RPMI7951 (cell line): ENCODE data around the gene SLC6A13. TPM values are rescaled to one million over a fixed set of nuclear protein-coding genes. Genes with fewer than 3 reads are reported as not detected.
"Not testable (repeated sequence)": the region's sequence is repeated elsewhere in the genome, so short reads cannot be mapped to it uniquely, and the experiment has no call there.

ENCODE experiments used
- DNase-seq: peaks from one replicate; pipeline ENCODE4 v3.0.0-alpha.2; 2012; ENCODE audit warnings: low read depth
- total RNA-seq: library from RNA; depleted of rRNA; stranded (reverse); fragments of >200 nt; shearing (Covaris generic); gene quantifications from 2 replicates; pipeline ENCODE4 v1.2.3, GENCODE V29; 2014; rRNA removed

Gene SLC6A13
- total RNA-seq = 0.36 TPM in 1 of 2 replicates, not detected in the other

GRCh38 chr12:262817-263216 lies at the start of gene SLC6A13:
Gene SLC6A13 (minus strand): TSS chr12:262836. CDS start chr12:260052, 2,784 bp downstream.
- no peak for DNase-seq

- DNase-seq = no peak
Observed at GRCh38 chr12:308511-308910, 45.9 kb upstream of the SLC6A13 start.

- DNase-seq = no peak
Observed at GRCh38 chr12:307406-307805, 44.8 kb upstream of the SLC6A13 start.

GRCh38 chr12:304805-305204 lies 42.2 kb upstream of the SLC6A13 start:
- DNase-seq = peak; percentile 4

GRCh38 chr12:302766-303165 lies 40.1 kb upstream of the SLC6A13 start:
- not testable (repeated sequence) for DNase-seq

- DNase-seq = not testable (repeated sequence)
Observed at GRCh38 chr12:300166-300565, 37.5 kb upstream of the SLC6A13 start.

- not testable (repeated sequence) for DNase-seq
Observed at GRCh38 chr12:299511-299910, 36.9 kb upstream of the SLC6A13 start.

GRCh38 chr12:298059-298458 lies 35.4 kb upstream of the SLC6A13 start:
- DNase-seq = not testable (repeated sequence)

GRCh38 chr12:295132-295531 lies 32.5 kb upstream of the SLC6A13 start:
- no peak for DNase-seq

GRCh38 chr12:293199-293598 lies 30.6 kb upstream of the SLC6A13 start:
- DNase-seq = no peak

GRCh38 chr12:292186-292585 lies 29.6 kb upstream of the SLC6A13 start:
- DNase-seq = no peak

- DNase-seq = no peak
Observed at GRCh38 chr12:291153-291723, 28.6 kb upstream of the SLC6A13 start.

GRCh38 chr12:288687-289086 lies 26.1 kb upstream of the SLC6A13 start:
- DNase-seq = peak; percentile 60

- DNase-seq = no peak
Observed at GRCh38 chr12:286531-287300, 24.1 kb upstream of the SLC6A13 start.

GRCh38 chr12:278046-278445 lies 15.4 kb upstream of the SLC6A13 start:
- no peak for DNase-seq

- no peak for DNase-seq
Observed at GRCh38 chr12:275812-276211, 13.2 kb upstream of the SLC6A13 start.

GRCh38 chr12:273382-273781 lies 10.7 kb upstream of the SLC6A13 start:
- no peak for DNase-seq

- DNase-seq = no peak
Observed at GRCh38 chr12:272942-273341, 10.3 kb upstream of the SLC6A13 start.

- no peak for DNase-seq
Observed at GRCh38 chr12:271161-271560, 8.5 kb upstream of the SLC6A13 start.

GRCh38 chr12:269191-269590 lies 6.6 kb upstream of the SLC6A13 start:
- DNase-seq = peak; percentile 6

- DNase-seq = no peak
Observed at GRCh38 chr12:268483-268840, 5.8 kb upstream of the SLC6A13 start.

- DNase-seq = no peak
Observed at GRCh38 chr12:267581-268482, 5.2 kb upstream of the SLC6A13 start.
